Measurements from ENCODE around the gene HIP1R.

- TF ChIP-seq POLR2A (IDR thresholded peaks at IDR 0.05) (no peak), CTCF (IDR thresholded peaks at IDR 0.05) (no peak)
Measured at GRCh38 chr12:122875590-122876220, 40.4 kb downstream of the HIP1R start.

Data from ovary (tissue), 3 donors.